GM12878 (cell line): ENCODE data around the gene CLCA2. TPM values are rescaled to one million over a fixed set of nuclear protein-coding genes. Genes with fewer than 3 reads are reported as not detected.

Experiments
- ATAC-seq: fragments of 200-7000 bp; cut with Tn5 transposase; 3 replicates; pipeline ENCODE4 v1.9.1; 2020; ENCODE audit warnings: mild to moderate bottlenecking, moderate library complexity
- BruUV-seq: library from RNA; stranded (reverse); fragments of 400-500 nt; replicated peaks from 2 replicates; lab custom pipeline; 2021; lab: Mats Ljungman, UMichigan
- CTCF ChIA-PET: fragments of 300-600 bp; sonication (Branson Sonifier 250); formaldehyde crosslinking; extraction: SDS; loops from one replicate; lab custom pipeline; 2021; ENCODE audit warnings: inconsistent platforms; lab: Yijun Ruan, JAX
- POLR2A ChIA-PET: fragments of 350-600 bp; formaldehyde crosslinking; extraction: SDS; loops from one replicate; lab custom pipeline; 2021; ENCODE audit warnings: inconsistent platforms; lab: Charles Lee
- RAD21 ChIA-PET: fragments of 300-600 bp; sonication (Branson Sonifier 250); formaldehyde crosslinking; loops from one replicate; lab custom pipeline; 2023; ENCODE audit warnings: antibody characterized with exemption; ENCODE audit not compliant: unreplicated experiment; lab: Charles Lee
- SMC1A ChIA-PET: fragments of 300-600 bp; sonication (Branson Sonifier 250); formaldehyde crosslinking; loops from one replicate; lab custom pipeline; 2023; ENCODE audit not compliant: unreplicated experiment, uncharacterized antibody; lab: Charles Lee
- DNase-seq: peaks from one replicate; pipeline ENCODE4 v3.0.0-alpha.2; 2011; ENCODE audit warnings: low read depth, low spot score
- FAIRE-seq: peaks from 3 replicates; lab custom pipeline; 2011; peaks lifted over from hg19 to GRCh38; lab: Jason Lieb, UNC
- H2AFZ ChIP-seq: 2 replicates; pipeline ENCODE4 v1.6.0; 2011; ENCODE audit warnings: low read depth, low read length, control low read depth; ENCODE audit not compliant: control insufficient read depth
- H3K27ac ChIP-seq: 2 replicates; pipeline ENCODE4 v1.5.1; 2011; ENCODE audit warnings: control low read depth; ENCODE audit not compliant: control insufficient read depth, insufficient read depth
- H3K27me3 ChIP-seq, 2 experiments: replicated peaks in 1 of 2; 2 replicates each; pipeline versions ENCODE4 v1.6.0 to v1.6.1; 2011; ENCODE audit warnings: low read length in 1 of 2; ENCODE audit not compliant: control insufficient read depth in 2 of 2, insufficient read depth in 2 of 2
- H3K36me3 ChIP-seq, 2 experiments: 2 replicates each; pipeline ENCODE4 v1.5.1; 2011; ENCODE audit warnings: low read length in 1 of 2; ENCODE audit not compliant: control insufficient read depth in 2 of 2, insufficient read depth in 2 of 2
- H3K4me1 ChIP-seq: 2 replicates; pipeline ENCODE4 v1.6.1; 2011; ENCODE audit warnings: mild to moderate bottlenecking, low read length, moderate library complexity, mixed read lengths; ENCODE audit not compliant: control insufficient read depth, insufficient read depth
- H3K4me2 ChIP-seq: 2 replicates; pipeline ENCODE4 v1.6.0; 2011; ENCODE audit warnings: control low read depth; ENCODE audit not compliant: control insufficient read depth, insufficient read depth
- H3K4me3 ChIP-seq: fragments of 200-600 bp; sonication (generic); 2 replicates; pipeline ENCODE4 v1.5.1; 2016
- H3K79me2 ChIP-seq: 2 replicates; pipeline ENCODE4 v1.6.0; 2011; ENCODE audit warnings: low read length; ENCODE audit not compliant: control insufficient read depth, insufficient read depth
- H3K9ac ChIP-seq: 2 replicates; pipeline ENCODE4 v1.8.0; 2011; ENCODE audit warnings: low read length, control low read depth, mixed read lengths; ENCODE audit not compliant: control insufficient read depth, insufficient read depth
- H3K9me3 ChIP-seq: replicated peaks from 3 replicates; pipeline ENCODE4 v1.5.1; 2011; ENCODE audit warnings: mild to moderate bottlenecking, low read length; ENCODE audit not compliant: control insufficient read depth, insufficient read depth
- H4K20me1 ChIP-seq: 2 replicates; pipeline ENCODE4 v1.6.0; 2011; ENCODE audit not compliant: control insufficient read depth, insufficient read depth
- CBX3 ChIP-seq: fragments of 200-600 bp; sonication (generic); IDR thresholded peaks from 2 replicates; pipeline ENCODE4 v1.6.1; 2016; ENCODE audit warnings: low read depth, borderline replicate concordance
- CEBPB ChIP-seq, 2 experiments: fragments of 150-350 bp in 1 of 2; IDR thresholded peaks; 2 replicates each; pipeline ENCODE4 v1.6.1; 2012 to 2014; ENCODE audit warnings: low read depth in 2 of 2, low read length in 2 of 2, borderline replicate concordance in 1 of 2, inconsistent platforms in 1 of 2
- CHD2 ChIP-seq: IDR thresholded peaks from 2 replicates; pipeline ENCODE4 v1.6.1; 2011; ENCODE audit warnings: low read depth, low read length, improper control_type of control experiment, borderline replicate concordance
- ETV6 ChIP-seq, 2 experiments: fragments of 450-650 bp in 1 of 2; IDR thresholded peaks in 1 of 2; conservative IDR thresholded peaks in 1 of 2; 2 replicates each; pipeline ENCODE4 v1.6.1; 2014; ENCODE audit warnings: antibody characterized with exemption in 1 of 2, borderline replicate concordance in 1 of 2, low read depth in 1 of 2, mild to moderate bottlenecking in 1 of 2, moderate library complexity in 1 of 2
- HDAC6 ChIP-seq: fragments of 200-600 bp; sonication (generic); IDR thresholded peaks from one replicate; pipeline ENCODE4 v1.8.0; 2017; ENCODE audit warnings: antibody characterized with exemption; ENCODE audit not compliant: unreplicated experiment
- LARP7 ChIP-seq: fragments of 450-650 bp; IDR thresholded peaks from 2 replicates; pipeline ENCODE4 v1.6.1; 2017; ENCODE audit warnings: mild to moderate bottlenecking
- NBN ChIP-seq: fragments of 450-650 bp; IDR thresholded peaks from 2 replicates; pipeline ENCODE4 v1.6.1; 2016
- NR2C2 ChIP-seq: IDR thresholded peaks from 2 replicates; pipeline ENCODE4 v1.6.1; 2011; ENCODE audit warnings: borderline replicate concordance, low read depth; ENCODE audit not compliant: control insufficient read depth, insufficient read length
- PAX5 ChIP-seq: IDR thresholded peaks from 2 replicates; pipeline ENCODE4 v1.6.1; 2011; ENCODE audit warnings: low read depth, low read length, borderline replicate concordance
- POLR2AphosphoS5 ChIP-seq: IDR thresholded peaks from 2 replicates; pipeline ENCODE4 v1.6.1; 2011; ENCODE audit warnings: mild to moderate bottlenecking, low read length, inconsistent platforms
- SPI1 ChIP-seq: IDR thresholded peaks from 2 replicates; pipeline ENCODE4 v1.6.1; 2011; ENCODE audit warnings: low read depth, mild to moderate bottlenecking, low read length, moderate library complexity, borderline replicate concordance; ENCODE audit not compliant: insufficient read depth
- ZSCAN29 ChIP-seq: fragments of 450-650 bp; IDR thresholded peaks from 2 replicates; pipeline ENCODE4 v1.6.1; 2017; ENCODE audit warnings: mild to moderate bottlenecking, moderate library complexity
- WGBS: methylation state at CpG from one replicate; pipeline ENCODE4 v1.1.6; 2016; ENCODE audit warnings: low lambda C conversion rate; ENCODE audit not compliant: insufficient replicate concordance, insufficient coverage; ENCODE audit errors: missing lambda C conversion rate; 5-methylcytosine and 5-hydroxymethylcytosine counted together
- in situ Hi-C: fragments of 300-500 bp; cut with MboI; formaldehyde crosslinking; loops from 9 replicates; pipeline ENCODE4 v1.14.3; 2018; ENCODE audit warnings: mixed read lengths
- intact Hi-C: fragments of 100-400 bp; cut with micrococcal nuclease; formaldehyde crosslinking; loops from one replicate; pipeline ENCODE4 v1.14.2; 2022; ENCODE audit not compliant: unreplicated experiment
- polyA plus RNA-seq, 11 experiments: library from polyadenylated mRNA; depleted of rRNA in 4 of 11; unstranded in 6 of 11; stranded (reverse) in 5 of 11; fragments of >200 nt; fragmentation: Nextera tagmentation in 4 of 11; fragmentation: Illumina TruSeq in 1 of 11; extraction: Ambion mirVana in 4 of 11; extraction: Trizol in 1 of 11; gene quantifications; 1 replicate in 1 of 11; 2 replicates in 10 of 11; pipeline versions ENCODE4 v1.2.1 to v1.2.3, GENCODE V29; 2011 to 2016; ENCODE audit warnings: inconsistent platforms in 2 of 11, missing spikeins in 2 of 11, low read depth in 1 of 11
- total RNA-seq, 4 experiments: library from RNA; depleted of rRNA in 3 of 4; stranded (reverse); fragments of >200 nt in 3 of 4; fragmentation: Illumina TruSeq in 1 of 4; extraction: Trizol in 1 of 4; gene quantifications; 2 replicates each; pipeline versions ENCODE4 v1.2.1 to v1.2.3, GENCODE V29; 2013 to 2021
- TF ChIP-seq, protein P1 (sequence below): fragments of 450-650 bp; IDR thresholded peaks from 2 replicates; pipeline ENCODE4 v1.6.1; 2017; ENCODE audit warnings: mild to moderate bottlenecking, moderate library complexity

CLCA2 gene
- total and polyA plus RNA-seq, 10 of the 15 experiments (the other 5 are each of a cell fraction or from before 2014, with no cell fraction given) = 0.01 to 0.20 (median 0.08) TPM; not detected in 6

DNA sequence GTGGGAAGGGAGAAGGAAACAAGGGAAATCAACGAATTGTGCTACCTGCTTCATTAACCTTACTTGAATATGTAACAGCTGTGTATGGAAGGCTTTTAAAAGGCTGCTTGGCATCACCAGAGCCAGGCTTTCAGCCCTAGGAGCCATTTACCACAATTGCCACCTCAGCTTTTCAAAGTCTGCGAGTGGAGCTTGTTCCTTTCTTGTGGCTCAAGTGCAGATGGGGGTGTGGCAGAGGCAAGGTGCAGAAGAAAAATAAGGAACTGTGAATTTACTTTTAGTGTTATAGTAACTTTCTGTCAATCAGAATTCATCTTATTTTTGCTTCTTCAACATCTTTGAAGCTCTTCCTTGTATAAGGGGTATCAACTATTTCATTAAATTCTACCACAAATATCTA is 17.6 kb downstream of the CLCA2 start:
- FAIRE-seq (no peak), ATAC-seq (no peak), DNase-seq (no peak)
- Histone ChIP-seq H3K4me2 (no peak overlapping the region), H3K36me3 (no peaks in the 10 kb centered on the region), H3K27ac (no peak overlapping the region), H3K79me2 (no peaks in the 10 kb centered on the region), H3K4me1 (no peaks in the 10 kb centered on the region), H3K27me3 (0 out of 4 replicates have a peak, but pooled peaks cover 0 to 3% of the 10 kb centered on the region in 2 experiments), H3K9me3 (no peaks in the 10 kb centered on the region), H2AFZ (no peak overlapping the region), H4K20me1 (no peaks in the 10 kb centered on the region), H3K9ac (no peak overlapping the region), H3K4me3 (no peak overlapping the region)
- BruUV-seq = no TSS peak
- POLR2A ChIA-PET = no interaction called here
- in situ Hi-C loops = no loop called here
- WGBS = 0% methylated on average over 2 of the region's 2 CpGs
- TF ChIP-seq SPI1 (0 out of 2 replicates have a peak, but pooled peaks have one; percentile 9), POLR2AphosphoS5 (no peak)
- intact Hi-C loops = no loop called here
- SMC1A ChIA-PET = no interaction called here
- RAD21 ChIA-PET = no interaction called here
- CTCF ChIA-PET = interaction anchor here (1.8 kb wide), 1 partner anchor 60 kb away, joined by 4 read pairs; no protein-coding TSS in a partner anchor

DNA sequence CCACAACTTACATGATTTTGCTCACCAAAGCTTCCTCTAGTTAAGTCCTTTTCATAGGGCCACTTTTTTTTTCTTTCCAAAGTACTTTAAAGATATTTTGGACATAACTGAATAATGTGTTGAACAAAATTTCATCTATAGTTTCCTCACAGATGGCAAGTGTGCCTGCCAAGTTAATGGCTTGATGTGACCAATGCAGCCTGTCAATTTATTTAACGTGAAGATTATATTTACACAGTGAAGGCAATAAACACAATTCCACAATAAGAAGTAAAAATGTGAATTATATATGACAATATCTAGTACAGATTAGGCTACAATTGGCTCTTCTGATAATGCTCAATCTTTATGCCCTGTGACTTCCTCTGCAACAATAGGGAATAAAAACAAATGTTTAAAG is 18.0 kb downstream of the CLCA2 start:
- H3K4me1 ChIP-seq = no peaks in the 10 kb centered on the region
- H3K27ac ChIP-seq = no peak overlapping the region
- ChIA-PET RAD21 (no interaction called here), SMC1A (no interaction called here), POLR2A (no interaction called here), CTCF (no interaction called here)
- no peaks in the 10 kb centered on the region for H3K79me2 ChIP-seq
- no peak for DNase-seq
- H2AFZ ChIP-seq = no peak overlapping the region
- H3K36me3 ChIP-seq = no peaks in the 10 kb centered on the region
- in situ Hi-C loops = no loop called here
- no TSS peak for BruUV-seq
- H3K4me3 ChIP-seq = no peak overlapping the region
- intact Hi-C loops = no loop called here
- no peak overlapping the region for H3K9ac ChIP-seq
- no peak for FAIRE-seq
- TF ChIP-seq NBN (no peak), CHD2 (no peak), PAX5 (no peak), CBX3 (no peak), CEBPB (IDR thresholded peaks at IDR 0.05; ENCODE audit: borderline replicate concordance in 1 of 2, low read depth in 2 of 2, low read length in 2 of 2) (no peak), ETV6 (conservative IDR thresholded peaks at IDR 0.05 in 1 of 2, IDR thresholded peaks at IDR 0.05 in 1 of 2; ENCODE audit: borderline replicate concordance in 1 of 2, low read depth in 1 of 2) (no peak), ZSCAN29 (no peak), LARP7 (no peak), NR2C2 (no peak), HDAC6 (no peak)
- TF ChIP-seq, protein P1, sequence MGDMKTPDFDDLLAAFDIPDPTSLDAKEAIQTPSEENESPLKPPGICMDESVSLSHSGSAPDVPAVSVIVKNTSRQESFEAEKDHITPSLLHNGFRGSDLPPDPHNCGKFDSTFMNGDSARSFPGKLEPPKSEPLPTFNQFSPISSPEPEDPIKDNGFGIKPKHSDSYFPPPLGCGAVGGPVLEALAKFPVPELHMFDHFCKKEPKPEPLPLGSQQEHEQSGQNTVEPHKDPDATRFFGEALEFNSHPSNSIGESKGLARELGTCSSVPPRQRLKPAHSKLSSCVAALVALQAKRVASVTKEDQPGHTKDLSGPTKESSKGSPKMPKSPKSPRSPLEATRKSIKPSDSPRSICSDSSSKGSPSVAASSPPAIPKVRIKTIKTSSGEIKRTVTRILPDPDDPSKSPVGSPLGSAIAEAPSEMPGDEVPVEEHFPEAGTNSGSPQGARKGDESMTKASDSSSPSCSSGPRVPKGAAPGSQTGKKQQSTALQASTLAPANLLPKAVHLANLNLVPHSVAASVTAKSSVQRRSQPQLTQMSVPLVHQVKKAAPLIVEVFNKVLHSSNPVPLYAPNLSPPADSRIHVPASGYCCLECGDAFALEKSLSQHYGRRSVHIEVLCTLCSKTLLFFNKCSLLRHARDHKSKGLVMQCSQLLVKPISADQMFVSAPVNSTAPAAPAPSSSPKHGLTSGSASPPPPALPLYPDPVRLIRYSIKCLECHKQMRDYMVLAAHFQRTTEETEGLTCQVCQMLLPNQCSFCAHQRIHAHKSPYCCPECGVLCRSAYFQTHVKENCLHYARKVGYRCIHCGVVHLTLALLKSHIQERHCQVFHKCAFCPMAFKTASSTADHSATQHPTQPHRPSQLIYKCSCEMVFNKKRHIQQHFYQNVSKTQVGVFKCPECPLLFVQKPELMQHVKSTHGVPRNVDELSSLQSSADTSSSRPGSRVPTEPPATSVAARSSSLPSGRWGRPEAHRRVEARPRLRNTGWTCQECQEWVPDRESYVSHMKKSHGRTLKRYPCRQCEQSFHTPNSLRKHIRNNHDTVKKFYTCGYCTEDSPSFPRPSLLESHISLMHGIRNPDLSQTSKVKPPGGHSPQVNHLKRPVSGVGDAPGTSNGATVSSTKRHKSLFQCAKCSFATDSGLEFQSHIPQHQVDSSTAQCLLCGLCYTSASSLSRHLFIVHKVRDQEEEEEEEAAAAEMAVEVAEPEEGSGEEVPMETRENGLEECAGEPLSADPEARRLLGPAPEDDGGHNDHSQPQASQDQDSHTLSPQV = no peak
- no peaks in the 10 kb centered on the region for H3K9me3 ChIP-seq
- no peak overlapping the region for H3K4me2 ChIP-seq
- WGBS = 48% methylated on average over 1 of the region's 1 CpG
- no peak for ATAC-seq
- no peaks in the 10 kb centered on the region for H4K20me1 ChIP-seq
- H3K27me3 ChIP-seq = 0 out of 4 replicates have a peak, but pooled peaks cover 0 to 3% of the 10 kb centered on the region in 2 experiments
